ENCODE results near the gene REXO1.
A peak's percentile ranks its signal among the peaks of the same experiment; 100 is the strongest.

The REXO1 gene

DNA sequence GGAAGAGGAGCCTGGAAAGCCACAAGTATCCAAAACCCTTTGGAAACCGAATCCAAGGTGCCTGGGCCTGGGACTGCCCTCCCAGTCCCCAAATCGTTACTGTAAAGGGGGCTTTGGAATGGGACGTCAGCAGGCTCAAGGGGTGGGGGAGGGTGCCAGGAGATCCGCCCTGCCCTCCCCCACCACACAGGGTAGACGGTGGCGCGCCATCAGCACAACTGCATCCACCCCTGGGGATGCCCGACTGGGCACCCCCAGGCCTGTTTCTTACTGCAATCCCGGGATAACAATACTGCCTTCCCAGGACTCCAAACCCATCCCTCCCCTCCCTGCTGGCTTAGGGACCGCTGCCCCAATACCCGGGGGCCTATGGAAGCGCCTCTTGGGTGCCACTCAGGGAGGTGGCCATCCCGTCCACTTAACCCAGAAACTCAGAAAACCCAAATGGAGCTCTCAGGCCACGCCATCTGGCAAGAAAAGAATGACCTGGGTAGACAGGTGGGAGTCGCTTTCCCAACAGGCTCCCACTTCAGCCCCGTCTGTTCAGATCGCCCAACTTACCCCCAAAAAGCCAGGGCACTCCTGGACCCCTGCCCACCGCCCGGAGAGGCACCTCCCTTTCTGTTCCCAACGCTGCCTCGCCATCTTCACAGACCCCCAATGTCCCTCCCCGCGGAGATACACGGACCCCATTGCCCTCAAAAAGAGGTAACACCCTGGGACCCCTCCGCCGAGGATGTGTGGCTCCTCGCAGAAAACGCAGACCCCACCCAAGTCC lies 12.7 kb upstream of the REXO1 start:
- DNase-seq (ENCODE audit: low read depth in 2 of 2): no peak

DNA sequence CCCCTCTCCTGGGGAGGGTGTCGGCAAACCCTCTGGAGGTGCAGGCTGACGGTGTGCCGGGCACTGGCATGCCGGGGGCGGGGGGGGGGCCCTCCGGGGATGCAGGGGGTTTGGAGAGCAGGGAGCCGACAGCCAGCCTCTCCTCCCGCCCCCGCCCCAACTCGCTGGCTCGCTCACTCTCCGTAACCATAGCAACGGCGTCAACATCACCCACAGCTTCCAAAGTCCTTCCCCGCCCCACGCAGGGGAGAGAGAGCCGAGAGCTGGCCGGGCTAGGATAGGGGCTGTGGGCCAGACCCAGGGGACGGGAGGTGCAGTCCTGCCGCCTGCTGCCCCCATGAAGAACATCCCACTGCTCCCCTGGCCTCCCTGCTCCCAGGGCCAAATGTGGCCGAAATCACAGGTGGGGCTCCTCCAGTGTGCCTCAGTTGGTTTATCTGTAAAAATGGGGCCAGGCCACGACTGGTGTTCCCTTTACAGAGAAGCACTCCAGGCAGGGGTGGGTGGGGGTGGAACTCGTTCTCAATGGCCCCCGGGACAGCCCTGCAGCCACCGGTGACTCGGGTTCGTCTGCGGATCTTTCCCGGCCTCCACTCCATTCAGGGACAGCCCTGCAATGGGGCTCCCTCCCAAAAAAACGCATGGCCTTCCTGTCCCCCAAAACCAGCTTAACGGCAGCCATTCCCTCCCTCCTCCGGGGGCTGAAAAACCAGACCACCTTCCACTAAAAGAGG lies 11.9 kb upstream of the REXO1 start:
- DNase-seq (ENCODE audit: low read depth in 2 of 2): no peak

DNA sequence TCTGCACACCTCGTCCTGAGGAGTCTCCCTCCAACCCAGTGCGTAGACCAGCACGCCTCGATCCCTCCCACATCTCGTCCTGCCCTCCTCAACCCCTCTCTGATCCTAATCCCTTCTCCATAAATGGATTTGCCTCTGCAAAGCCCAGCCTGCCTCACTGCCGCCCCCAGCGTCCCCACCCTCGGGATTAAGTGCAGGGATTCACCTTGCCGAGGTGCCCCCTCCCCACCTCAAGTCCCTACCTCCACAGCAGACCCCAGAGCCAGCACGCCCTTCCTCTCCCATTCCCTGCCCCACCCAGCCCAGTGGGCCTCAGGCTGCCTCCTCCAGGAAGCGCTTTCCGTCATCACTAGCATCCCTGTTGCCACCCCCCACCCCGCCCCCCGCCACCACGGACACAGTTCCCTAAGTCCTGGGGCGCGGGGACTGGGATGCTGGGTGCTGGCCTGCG lies 11.1 kb upstream of the REXO1 start:
- no peak for DNase-seq (ENCODE audit: low read depth in 2 of 2)

DNA sequence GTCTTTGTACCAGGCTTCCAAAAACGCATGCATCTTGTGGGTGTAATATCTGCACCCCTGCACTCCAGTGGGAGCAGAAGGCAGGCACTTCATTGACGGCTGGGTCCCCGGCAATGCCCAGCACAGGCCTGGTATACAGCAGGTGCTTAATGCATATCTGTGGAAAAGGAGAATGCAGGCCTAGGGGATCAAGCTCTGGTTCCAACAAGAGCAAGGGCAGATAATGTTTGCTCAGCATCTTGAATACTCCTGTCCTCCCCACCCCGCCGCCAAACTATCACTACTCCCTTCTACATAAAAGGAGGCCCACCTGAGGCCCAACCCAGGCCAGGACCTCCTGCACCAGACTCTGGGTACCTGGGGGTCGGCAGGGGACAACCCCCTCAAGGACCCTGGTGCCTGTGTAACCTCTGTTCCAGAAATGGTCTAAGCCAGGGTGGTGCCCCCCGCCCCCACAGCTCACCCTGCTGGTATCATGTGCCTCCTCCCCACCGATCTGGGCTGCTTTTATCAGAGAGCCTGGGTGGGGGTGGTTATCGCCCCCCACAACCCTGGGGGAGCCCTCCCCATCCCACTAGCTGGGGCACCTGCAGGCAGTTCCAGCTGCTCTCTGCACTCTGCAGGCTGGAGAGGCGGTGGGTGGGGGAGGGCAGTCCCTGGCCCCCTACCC lies 10.3 kb upstream of the REXO1 start:
- no peak for DNase-seq (ENCODE audit: low read depth in 2 of 2)

DNA sequence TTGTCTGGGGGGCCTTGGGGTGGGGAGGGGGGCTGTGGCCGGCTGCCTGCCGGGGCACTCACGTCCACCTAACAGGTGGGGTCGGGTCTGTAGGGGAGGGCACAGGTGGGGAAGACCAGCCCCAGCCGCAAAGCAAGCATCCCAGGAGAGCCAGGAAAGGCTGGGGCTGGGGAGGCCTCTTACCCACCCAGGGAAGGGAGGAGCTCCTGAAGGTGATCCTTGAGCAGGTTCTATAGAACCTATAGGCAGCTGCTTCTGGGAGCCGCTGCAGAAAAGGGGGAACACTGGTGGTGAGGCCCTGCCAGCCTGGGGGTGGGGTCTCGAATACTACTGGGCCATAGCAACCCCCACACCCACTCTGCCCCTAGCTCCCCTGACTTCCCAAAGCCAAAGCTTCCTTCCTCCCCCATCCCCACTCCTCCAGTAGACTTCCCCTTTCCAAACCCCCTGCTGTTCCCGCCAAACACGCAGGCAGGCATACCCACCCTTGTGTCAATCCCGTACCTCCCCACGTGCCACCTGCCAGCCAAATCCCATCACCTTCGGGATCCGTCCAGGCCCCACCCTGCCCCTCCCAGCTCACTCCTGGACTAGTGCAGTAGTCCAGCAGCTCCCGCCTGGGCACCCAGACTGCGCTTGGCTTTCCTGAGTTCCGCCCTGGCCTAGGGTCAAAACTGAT lies 9.5 kb upstream of the REXO1 start:
- no peak for DNase-seq (ENCODE audit: low read depth in 2 of 2)

DNA sequence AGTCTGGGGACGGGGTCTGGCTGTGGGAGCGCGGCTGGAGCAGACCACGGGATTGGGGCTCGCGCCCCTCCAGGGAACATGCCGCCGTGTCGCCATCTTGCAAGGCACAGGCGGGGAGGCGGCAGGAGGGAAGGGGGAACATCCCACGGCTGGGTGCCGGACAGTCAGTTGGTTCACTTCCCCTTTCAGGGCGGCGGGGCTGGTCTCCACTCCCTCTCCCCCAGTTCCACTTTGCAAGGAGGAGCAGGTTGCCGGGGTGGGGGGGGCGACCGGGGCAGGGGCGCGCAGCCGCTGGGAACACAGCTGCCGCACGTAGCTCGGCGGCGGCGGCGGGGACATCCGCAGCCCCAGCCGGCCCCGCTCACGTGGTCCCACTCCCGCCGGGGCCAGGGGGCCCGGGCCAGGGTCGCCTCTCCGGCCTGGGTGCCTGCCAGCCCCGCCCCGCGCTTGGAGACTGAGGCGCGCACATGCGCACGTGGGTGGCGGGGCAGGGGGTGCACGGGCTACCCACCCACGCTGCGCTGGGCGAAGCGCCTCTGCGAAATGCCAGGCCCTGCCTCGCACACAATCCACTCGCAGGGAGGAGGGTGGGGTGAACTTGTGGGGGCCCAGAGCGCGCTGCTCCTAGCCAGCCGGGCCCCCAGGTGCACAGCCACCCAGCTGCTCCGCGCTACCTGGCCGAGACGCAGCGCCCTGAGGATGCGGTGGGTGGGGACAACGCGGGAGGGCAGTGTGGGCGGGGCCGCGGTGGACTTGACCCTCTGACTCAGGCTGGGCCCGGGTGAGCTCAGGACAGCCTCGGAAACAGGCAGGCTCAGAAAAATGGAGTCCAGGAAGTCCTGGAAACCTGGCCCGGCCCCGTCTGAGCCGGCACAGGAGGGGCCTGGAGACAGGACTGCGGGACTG lies 8.7 kb upstream of the REXO1 start:
- DNase-seq (ENCODE audit: low read depth in 2 of 2): no peak

DNA sequence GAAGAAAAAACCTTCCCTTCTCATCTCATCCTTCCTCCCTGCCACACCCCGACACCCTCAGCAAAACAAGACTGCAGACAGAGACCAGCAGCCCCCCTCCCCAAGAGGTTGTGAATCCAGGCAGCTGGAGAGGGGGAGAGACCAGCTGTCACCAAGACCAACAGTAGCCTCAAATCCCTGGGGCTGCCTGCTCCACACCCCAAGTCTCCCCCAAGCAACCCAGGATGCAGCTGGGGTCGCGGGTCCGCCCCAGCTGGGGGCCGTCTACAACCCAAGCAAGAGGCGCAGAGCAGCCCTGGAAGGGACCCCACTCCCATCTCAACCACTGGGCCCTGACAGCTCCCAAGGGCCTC lies 8.0 kb upstream of the REXO1 start:
- DNase-seq (ENCODE audit: low read depth in 2 of 2): no peak

DNA sequence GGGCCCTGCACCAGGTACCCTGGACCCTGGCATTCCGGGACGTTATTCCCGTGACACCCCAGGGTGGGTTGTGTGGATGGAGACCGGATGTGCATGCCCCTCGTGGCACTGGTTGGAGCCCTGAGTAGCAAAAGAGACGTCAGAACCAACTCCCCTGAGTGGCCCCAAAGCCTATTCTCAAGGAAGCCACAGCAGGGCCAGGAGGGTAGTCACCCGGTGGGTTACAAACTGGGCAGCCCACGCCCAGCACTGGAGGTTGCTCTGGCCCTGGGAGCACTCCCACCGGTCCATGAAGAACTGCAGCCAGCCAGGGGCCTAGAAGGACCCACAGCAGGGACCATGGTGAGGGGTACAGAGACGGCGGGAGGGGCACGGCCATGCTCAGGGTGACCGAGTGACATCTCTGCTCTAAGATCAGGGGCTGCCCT lies 7.6 kb upstream of the REXO1 start:
- DNase-seq (ENCODE audit: low read depth in 2 of 2): no peak

DNA sequence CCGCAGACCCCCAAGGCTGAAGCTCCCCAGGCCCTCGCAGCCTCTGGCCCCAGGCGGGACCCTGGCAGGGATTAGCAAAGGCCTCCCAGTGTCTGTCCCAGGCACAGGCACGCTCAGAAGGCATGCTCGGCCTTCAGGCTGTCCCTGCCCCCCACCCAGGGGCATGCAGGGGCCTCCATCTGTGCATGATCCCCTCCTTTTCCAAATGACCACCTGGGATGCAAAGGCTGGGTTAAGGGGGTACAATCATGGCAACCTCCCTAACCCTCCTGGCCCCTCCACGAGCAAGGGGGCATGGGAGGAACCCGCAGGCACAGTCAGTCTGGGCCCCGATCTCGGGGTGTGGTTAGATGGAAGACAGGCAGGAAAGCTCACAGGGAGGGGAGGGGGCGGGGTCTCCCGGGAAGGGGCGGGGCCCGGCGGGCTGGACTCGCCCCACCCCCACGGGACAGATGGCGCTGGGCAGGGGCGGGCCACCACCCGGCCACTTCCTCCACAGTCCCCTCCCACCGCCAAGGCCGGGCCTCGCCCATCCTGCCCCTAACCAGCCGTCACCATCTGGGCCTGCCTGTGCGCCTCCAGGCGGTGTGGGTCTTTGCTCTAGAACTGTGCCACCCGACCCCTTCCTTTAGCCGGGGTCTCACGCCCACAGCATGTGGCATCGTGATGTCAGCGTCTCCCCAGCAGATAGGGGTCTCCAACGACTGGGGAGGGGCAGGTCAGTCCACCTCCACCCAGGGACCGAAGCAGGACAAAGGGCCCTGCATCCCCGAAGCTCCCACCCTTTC lies 7.0 kb upstream of the REXO1 start:
- peak; percentile 41 to 66 for DNase-seq (ENCODE audit: low read depth in 2 of 2)

DNA sequence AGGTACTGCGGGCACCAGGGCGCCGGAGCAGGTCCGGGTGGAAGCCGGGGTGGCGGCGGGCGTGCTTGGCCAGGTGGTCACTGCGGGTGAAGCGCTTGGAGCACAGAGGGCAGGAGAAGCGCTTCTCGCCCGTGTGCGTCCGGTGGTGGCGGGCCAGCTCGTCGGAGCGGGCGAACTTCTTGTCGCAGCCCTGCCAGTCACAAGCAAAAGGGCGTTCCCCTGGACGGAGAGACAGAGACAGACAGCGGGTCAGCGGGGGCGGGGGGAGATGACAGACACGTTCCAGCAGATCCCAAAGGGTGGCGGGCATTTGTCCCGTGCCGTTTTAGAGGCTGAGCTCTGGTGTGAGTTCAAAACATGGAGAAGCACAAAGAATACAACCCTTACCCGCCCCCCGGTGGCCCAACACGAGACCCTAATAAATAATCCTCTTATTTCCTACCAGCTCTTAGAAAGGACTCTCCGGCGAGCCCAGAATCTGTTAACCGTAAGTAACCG lies 6.3 kb upstream of the REXO1 start:
- DNase-seq (ENCODE audit: low read depth in 2 of 2): no peak

DNA sequence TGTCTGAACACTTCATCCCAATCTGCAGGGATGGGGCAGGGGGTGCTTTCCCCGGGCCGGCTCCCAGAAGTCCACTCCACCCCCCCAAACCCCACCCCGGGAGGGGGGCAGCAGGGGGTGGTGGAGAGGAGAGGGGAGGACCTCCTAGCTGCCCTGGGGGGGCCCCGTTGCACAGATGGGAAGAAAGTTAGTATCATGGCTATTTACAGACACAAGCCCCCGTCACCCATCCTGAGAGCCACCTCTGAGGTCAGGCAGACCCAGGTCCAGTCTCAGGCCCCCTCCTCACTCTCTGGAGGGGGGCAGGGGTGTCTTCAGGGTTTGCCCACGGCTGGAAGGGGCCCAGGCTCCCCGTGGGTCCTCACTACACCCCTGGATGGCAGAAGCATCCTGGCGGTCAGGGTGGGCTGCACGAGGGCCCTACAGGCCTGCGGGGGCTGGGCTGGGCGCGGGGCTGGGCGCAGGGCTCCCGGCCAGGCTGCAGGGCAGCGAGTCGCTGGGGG lies 5.8 kb upstream of the REXO1 start:
- DNase-seq (ENCODE audit: low read depth in 2 of 2): no peak

DNA sequence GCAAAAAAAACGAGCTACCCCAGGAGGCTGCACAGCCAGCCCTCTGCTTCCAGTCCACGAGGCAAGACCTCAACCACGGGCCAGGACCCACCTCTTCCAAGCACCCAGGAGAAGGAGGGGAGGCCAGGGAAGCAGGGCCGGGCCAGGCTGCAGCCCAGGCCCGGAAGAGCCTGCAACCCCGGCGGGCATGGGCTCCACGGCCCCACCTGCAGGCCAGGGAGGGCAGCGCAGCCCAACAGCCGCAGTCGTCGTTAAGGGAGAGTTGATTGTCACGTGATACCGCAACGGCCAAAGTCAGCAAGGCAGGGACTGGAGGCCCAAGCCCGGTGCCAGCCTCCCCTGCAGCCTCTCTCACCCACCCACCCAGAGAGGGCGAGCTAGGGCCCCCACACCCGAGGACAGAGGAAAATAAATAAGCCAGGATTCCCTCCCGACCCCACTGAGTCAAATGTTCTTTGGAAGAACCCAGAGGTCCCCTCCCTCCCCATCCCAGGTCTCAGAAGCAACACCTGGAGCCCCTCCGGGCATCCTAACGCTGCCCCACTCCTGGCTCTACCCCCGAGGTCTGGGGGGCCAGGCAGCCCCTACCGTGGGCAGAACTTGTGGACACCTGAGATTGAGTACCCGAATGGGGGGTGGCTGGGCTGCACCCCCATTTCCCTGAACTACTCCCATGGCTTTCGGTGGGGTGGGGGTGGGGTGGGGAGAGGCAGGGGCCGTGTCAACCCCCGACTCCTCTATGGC lies 5.2 kb upstream of the REXO1 start:
- peak in 1 of 2 donors; percentile 72 for DNase-seq (ENCODE audit: low read depth in 2 of 2)

DNA sequence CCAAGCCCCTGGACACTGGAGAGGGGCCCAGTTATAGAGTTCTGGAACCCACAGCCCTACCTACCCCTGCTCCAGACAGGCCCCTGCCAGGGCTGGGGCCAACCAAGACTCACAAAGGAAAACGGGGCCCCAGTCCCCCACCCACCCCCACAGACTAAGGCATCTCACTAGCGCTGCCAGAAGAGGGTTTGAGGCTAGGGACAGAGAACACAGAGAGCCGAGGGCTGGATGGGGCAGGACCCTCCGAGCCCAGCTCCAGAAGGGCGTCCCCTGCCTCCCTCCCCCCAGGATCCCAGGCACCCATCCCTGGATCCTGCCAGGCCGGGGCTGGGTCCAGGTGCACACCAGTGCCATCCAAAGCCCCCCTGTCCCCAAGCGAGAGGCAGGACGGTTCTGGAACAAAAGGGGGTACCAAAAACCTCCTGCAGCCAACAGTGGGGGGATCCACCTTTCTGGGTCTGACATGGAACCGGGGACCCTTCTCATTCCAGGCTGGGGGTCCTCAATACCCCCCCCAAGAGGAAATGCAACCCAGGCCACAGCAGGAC lies 4.4 kb upstream of the REXO1 start:
- no peak for DNase-seq (ENCODE audit: low read depth in 2 of 2)

DNA sequence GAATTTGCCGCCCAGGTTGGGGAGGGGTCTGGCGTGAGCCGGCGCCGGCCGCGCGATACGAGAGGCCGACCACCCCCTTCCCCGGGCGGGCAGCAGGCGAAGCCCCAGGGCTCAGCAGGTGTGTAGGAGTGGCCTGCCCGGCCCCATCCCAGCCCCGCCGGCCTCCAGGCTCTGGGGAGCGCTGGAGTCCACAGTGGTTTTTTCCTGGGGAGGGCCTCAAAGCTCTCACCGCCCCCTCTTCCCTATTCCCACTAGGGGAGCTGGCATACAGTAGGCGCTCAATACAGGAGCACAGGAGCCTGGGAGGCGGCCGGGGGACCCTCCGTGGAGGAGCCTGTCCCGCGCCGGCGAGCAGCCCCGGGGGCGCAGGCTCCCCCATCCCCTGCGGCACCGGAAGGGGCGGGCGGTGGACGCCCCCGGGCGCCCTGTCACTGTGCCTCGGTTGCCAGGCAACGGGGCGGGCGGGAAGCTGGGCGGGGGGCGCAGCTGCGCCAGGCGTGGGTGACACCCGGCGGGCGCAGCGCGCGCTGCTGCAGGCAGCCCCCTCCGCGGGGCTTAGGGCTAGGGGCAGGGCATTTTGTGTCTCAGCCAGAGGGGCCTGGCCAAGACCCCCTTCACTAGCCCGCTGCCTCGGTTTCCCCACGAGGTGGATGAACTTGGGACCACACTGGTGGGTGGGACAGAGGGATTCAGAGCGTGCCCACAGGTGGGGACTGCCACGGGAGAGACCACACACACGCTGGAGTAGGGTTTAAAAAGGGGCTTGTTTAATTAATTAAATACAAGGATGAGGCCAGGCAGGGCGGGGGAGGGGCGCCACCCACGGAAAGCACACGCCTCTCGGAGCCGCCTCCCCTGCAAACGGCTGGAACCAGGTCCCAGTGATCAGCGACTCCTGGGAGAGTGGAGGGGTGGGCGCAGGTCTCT lies 3.6 kb upstream of the REXO1 start:
- no peak for DNase-seq (ENCODE audit: low read depth in 2 of 2)

DNA sequence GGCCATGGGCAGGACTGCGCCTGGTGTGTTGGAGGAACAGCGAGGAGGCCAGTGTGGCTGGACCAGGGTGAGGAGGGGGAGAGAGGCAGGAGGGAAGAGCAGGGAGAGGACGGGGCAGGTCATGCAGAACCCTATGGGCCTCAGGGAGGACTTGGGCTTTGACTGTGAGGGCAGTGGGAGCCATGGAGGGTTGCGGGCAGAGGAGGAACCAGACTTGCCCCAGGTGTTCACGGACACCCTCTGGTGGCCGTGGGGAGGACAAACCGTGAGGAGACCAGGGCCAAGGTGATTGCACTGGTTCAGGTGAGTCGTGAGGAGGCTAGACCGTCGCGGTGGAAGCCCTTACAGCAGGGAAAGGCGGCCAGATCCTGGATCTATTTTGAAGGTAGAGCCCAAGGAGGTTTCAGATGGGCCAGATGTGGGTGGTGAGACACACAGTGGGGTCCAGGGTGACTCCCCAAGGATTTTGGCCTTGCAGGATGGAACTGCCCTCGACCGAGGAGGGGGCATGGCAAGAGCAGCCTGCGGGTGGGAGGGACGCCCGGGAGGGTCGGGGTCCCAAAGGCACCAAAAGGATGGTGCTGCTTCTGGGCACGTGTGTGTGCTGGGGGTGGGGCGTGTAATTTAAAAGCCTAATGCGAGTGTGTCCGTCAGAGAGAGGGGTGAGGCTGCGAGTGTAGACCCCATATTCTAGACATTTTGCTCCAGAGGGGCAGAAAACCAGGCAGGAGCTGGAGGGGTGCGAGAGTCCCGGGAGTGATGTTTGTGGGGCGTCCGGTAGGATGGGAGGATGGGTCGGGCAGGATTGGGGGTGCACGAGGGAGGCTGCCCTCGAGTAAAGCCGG lies 2.7 kb upstream of the REXO1 start:
- DNase-seq (ENCODE audit: low read depth in 2 of 2): no peak

DNA sequence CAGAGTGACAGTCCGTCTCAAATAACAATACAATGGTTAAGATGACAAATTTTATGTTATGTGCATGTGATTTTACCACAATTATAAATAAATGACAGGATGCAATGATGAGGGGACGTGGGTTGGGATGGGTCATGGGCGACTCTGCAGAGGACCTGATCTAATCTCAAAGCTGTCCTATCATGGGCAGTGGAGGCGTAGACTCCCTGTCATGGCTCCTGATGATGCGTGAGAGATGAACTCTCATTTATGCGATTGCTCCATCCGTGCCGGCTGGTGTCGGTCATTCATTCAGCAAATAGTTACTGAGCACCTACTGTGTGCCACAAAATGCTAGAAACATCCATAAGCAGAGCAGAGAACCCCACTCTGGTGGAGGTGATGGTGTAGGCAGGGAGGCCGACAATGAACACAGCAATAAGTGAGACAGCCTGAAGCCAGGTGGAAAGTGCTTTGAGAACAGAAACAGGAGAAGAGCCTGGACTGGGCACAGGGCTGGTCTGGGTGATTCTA lies 1.7 kb upstream of the REXO1 start:
- DNase-seq (ENCODE audit: low read depth in 2 of 2): no peak

DNA sequence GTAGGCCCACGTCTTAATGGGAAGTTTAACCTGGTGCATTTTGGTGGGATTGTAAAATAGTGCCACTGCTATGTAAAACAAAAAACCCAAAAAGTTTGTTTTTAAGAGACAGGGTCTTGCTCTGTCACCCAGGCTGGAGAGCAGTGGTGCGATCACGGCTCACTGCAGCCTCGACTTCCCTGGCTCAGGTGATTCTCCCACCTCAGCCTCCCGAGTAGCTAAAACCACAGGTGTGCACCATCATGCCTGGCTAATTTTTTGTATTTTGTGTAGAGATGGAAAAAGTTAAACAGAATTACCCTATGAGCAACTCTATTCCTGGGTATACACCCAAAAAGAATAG lies 820 bp upstream of the REXO1 start:
- DNase-seq (ENCODE audit: low read depth in 2 of 2): no peak

Measured in stimulated activated CD4-positive, alpha-beta T cell treated with anti-CD3 and anti-CD28 coated beads, Interleukin-1b, Interleukin-23, amount 100 ng/mL, for 1 hour (primary cell).